Dendritic cell treated with granulocyte-macrophage colony-stimulating factor and Interleukin-4, amounts not matched to agents 40 ng/mL and 50 ng/mL, for 4 days (primary cell): Measurements from ENCODE around the gene CCDC171.
"Not testable (repeated sequence)": the region's sequence is repeated elsewhere in the genome, so short reads cannot be mapped to it uniquely, and the experiment has no call there.

Experiments
- H3K27ac Mint-ChIP-seq: one replicate; pipeline ENCODE4 v1.8.0; 2022; ENCODE audit warnings: mild to moderate bottlenecking, mixed read lengths
- H3K27me3 Mint-ChIP-seq: one replicate; pipeline ENCODE4 v1.8.0; 2022; ENCODE audit warnings: mild to moderate bottlenecking, mixed read lengths
- H3K36me3 Mint-ChIP-seq: one replicate; pipeline ENCODE4 v1.8.0; 2022; ENCODE audit warnings: low read depth, mixed read lengths
- H3K4me1 Mint-ChIP-seq: one replicate; pipeline ENCODE4 v1.8.0; 2022; ENCODE audit warnings: low read depth, mixed read lengths
- H3K4me3 Mint-ChIP-seq: one replicate; pipeline ENCODE4 v1.8.0; 2022; ENCODE audit warnings: mild to moderate bottlenecking, moderate library complexity, mixed read lengths
- H3K9me3 Mint-ChIP-seq: one replicate; pipeline ENCODE4 v1.8.0; 2022; ENCODE audit warnings: mixed read lengths
- intact Hi-C: fragments of 100-400 bp; cut with micrococcal nuclease; formaldehyde crosslinking; loops from one replicate; pipeline ENCODE4 v1.15.0; 2022

The CCDC171 gene

DNA sequence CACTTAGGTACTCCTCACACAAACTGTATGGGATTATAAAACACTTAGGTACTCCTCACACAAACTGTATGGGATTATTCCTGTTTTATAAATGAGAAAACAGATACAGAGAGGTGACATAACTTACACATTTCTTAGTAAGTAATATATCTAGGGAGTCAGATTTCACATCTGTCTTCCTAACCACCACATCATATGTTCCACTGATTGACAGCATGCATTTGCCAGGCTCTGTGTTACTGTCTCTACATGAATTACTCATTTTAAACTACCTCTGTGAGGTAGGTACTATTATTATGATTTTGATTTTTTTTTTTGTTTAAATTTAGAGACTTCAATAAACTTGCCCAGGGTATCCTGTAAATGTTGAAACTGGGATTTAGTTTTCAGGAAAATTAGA lies 232.7 kb downstream of the CCDC171 start:
- intact Hi-C loops, result no loop called here
- no peaks in the 10 kb centered on the region for H3K9me3 Mint-ChIP-seq
- no peak overlapping the region for H3K4me3 Mint-ChIP-seq
- no peaks in the 10 kb centered on the region for H3K36me3 Mint-ChIP-seq
- no peaks in the 10 kb centered on the region for H3K27me3 Mint-ChIP-seq
- H3K27ac Mint-ChIP-seq, result no peak overlapping the region
- no peaks in the 10 kb centered on the region for H3K4me1 Mint-ChIP-seq

DNA sequence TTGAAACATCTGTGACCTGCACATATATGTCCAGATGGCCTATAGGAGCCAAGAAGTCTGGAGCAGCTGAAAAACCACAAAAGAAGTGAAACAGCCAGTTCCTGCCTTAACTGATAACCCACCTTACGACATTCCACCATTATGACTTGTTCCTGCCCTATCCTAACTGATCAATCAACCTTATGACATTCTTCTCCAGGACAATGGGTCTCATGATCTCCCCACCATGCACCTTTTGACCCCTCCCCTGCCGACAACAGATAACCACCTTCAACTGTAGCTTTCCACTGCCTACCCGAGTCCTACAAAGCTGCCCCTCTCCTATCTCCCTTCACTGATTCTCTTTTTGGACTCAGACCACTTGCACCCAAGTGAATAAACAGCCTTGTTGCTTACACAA lies 233.8 kb downstream of the CCDC171 start:
- intact Hi-C loops, result no loop called here
- Mint-ChIP-seq H3K4me3 (no peak overlapping the region), H3K9me3 (peaks cover 2% of the 10 kb centered on the region), H3K36me3 (no peaks in the 10 kb centered on the region), H3K27ac (no peak overlapping the region), H3K27me3 (no peaks in the 10 kb centered on the region), H3K4me1 (no peaks in the 10 kb centered on the region)

DNA sequence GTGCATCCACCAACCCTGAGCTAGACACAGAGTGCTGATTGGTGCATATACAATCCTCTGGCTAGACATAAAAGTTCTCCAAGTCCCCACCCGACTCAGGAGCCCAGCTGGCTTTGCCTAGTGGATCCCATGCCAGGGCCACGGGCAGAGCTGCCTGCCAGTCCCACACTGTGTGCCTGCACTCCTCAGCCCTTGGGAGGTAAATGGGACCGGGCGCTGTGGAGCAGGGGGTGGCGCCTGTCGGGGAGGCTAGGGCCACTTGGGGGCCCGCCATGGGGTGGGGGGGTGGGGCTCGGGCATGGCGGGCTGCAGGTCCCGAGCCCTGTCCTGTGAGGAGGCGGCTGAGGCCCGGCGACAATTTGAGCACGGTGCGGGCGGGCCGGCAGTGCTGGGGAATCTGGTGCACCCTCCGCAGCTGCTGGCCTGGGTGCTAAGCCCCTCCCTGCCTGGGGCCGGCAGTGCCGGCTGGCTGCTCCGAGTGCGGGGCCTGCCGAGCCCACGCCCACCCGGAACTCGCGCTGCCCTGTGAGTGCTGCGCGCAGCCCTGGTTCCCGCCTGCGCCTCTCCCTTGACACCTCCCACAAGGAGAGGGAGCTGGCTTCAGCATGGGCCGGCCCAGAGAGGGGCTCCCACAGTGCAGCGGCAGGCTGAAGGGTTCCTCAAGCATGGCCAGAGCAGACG lies 257.5 kb downstream of the CCDC171 start:
- H3K27me3 Mint-ChIP-seq, intact Hi-C loops, H3K4me3 Mint-ChIP-seq, H3K27ac Mint-ChIP-seq, H3K36me3 Mint-ChIP-seq, H3K4me1 Mint-ChIP-seq: not testable (repeated sequence)
- H3K9me3 Mint-ChIP-seq, result peaks cover 56% of the 10 kb centered on the region

- no peaks in the 10 kb centered on the region for H3K36me3 Mint-ChIP-seq
- intact Hi-C loops, result no loop called here
- no peaks in the 10 kb centered on the region for H3K4me1 Mint-ChIP-seq
- no peak overlapping the region for H3K4me3 Mint-ChIP-seq
- no peaks in the 10 kb centered on the region for H3K27me3 Mint-ChIP-seq
- H3K27ac Mint-ChIP-seq, result no peak overlapping the region
- peaks cover 46% of the 10 kb centered on the region for H3K9me3 Mint-ChIP-seq
These were observed 260.2 kb downstream of the CCDC171 start for GRCh38 chr9:15813076-15813475.

DNA sequence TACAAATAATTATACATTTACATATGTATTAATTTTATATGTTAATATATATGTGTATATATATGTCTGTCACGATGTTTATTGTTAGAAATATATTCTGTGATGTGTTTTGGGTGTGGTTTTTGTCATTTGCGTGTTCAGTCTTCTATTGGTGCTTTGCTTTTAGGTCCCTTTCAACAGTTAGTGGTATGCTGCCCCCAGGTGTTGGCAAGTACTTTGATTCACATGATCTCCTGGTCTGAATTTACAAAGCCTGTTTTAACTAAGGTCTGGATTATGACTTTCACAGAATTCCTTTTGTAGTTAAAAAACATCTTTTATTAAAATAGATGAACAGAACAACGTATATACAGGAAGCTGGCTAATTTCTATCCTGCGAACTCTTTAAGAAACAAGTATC lies 271.5 kb downstream of the CCDC171 start:
- intact Hi-C loops, result no loop called here
- Mint-ChIP-seq H3K4me3 (no peak overlapping the region), H3K27me3 (no peaks in the 10 kb centered on the region), H3K4me1 (no peaks in the 10 kb centered on the region), H3K27ac (no peak overlapping the region), H3K9me3 (peaks cover 11% of the 10 kb centered on the region), H3K36me3 (no peaks in the 10 kb centered on the region)

DNA sequence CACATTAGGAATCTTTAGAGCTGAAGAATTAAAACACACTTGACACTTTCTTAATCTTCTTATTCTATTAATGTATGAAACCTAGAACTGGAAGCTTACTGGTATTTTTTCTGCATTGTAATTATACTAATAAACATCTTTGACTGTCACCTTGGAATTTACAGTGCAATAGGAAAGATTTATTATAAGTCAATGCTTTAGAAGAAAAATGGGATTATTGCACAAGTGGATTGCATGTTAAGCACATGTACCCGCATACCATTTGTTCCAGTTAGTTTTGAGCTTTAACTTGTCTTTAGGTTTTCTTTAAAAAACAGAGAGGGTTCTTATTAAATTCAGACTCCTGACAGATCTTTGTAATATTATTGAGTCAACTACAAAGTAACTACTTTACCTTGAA lies 278.5 kb downstream of the CCDC171 start:
- no peaks in the 10 kb centered on the region for H3K4me1 Mint-ChIP-seq
- H3K9me3 Mint-ChIP-seq, result no peaks in the 10 kb centered on the region
- H3K27ac Mint-ChIP-seq, result no peak overlapping the region
- H3K4me3 Mint-ChIP-seq, result no peak overlapping the region
- intact Hi-C loops, result no loop called here
- H3K27me3 Mint-ChIP-seq, result no peaks in the 10 kb centered on the region
- H3K36me3 Mint-ChIP-seq, result no peaks in the 10 kb centered on the region

GRCh38 chr9:15834541-15834940 lies 281.7 kb downstream of the CCDC171 start:
- H3K4me3 Mint-ChIP-seq, result no peak overlapping the region
- no peaks in the 10 kb centered on the region for H3K36me3 Mint-ChIP-seq
- no peaks in the 10 kb centered on the region for H3K9me3 Mint-ChIP-seq
- H3K4me1 Mint-ChIP-seq, result no peaks in the 10 kb centered on the region
- H3K27ac Mint-ChIP-seq, result no peak overlapping the region
- intact Hi-C loops, result no loop called here
- no peaks in the 10 kb centered on the region for H3K27me3 Mint-ChIP-seq

GRCh38 chr9:15837079-15837679 lies 284.3 kb downstream of the CCDC171 start:
- intact Hi-C loops, result no loop called here
- no peak overlapping the region for H3K4me3 Mint-ChIP-seq
- no peaks in the 10 kb centered on the region for H3K4me1 Mint-ChIP-seq
- no peaks in the 10 kb centered on the region for H3K36me3 Mint-ChIP-seq
- H3K27ac Mint-ChIP-seq, result no peak overlapping the region
- H3K9me3 Mint-ChIP-seq, result no peaks in the 10 kb centered on the region
- no peaks in the 10 kb centered on the region for H3K27me3 Mint-ChIP-seq

DNA sequence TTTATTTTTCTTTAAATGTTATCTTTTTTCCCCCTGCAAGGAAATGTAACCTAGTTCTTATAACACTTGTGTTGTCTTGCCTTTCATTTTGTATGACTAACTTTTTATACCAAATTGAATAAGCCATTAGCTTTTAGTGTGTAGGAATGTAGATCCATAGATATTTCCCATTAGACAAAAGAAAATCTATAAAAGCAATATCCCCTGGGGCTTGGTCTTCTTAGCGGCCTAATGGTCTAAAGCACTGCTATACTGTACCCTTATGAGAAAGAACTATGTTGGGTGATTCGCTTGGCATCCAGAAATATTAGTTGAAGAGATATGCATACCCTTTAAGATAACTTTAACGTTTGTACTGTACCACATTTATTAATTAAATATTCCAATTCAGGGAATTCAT lies 289.2 kb downstream of the CCDC171 start:
- no peaks in the 10 kb centered on the region for H3K4me1 Mint-ChIP-seq
- H3K9me3 Mint-ChIP-seq, result no peaks in the 10 kb centered on the region
- H3K27me3 Mint-ChIP-seq, result no peaks in the 10 kb centered on the region
- no peaks in the 10 kb centered on the region for H3K36me3 Mint-ChIP-seq
- no peak overlapping the region for H3K4me3 Mint-ChIP-seq
- no peak overlapping the region for H3K27ac Mint-ChIP-seq
- intact Hi-C loops, result no loop called here

DNA sequence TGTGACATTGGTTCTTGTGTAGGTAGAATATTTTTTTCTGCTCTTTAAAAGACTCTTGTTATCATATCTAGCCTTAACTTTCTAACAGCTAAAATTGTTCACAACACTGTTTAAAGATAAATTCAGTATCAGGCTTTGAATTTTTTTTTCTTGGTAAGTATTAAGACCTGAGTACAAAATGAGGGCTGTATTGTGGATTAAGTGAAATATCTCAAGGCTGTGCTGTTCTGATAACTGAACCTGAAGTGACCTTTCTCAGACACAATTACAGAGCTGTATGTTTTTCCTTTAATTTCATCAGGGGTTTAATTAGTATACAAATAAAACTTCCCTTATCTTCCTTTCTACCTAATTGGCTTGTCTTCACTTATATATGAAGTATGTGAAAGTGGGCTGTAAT lies 290.5 kb downstream of the CCDC171 start:
- intact Hi-C loops, result no loop called here
- Mint-ChIP-seq H3K4me1 (no peaks in the 10 kb centered on the region), H3K27ac (no peak overlapping the region), H3K4me3 (no peak overlapping the region), H3K27me3 (no peaks in the 10 kb centered on the region), H3K9me3 (no peaks in the 10 kb centered on the region), H3K36me3 (no peaks in the 10 kb centered on the region)

DNA sequence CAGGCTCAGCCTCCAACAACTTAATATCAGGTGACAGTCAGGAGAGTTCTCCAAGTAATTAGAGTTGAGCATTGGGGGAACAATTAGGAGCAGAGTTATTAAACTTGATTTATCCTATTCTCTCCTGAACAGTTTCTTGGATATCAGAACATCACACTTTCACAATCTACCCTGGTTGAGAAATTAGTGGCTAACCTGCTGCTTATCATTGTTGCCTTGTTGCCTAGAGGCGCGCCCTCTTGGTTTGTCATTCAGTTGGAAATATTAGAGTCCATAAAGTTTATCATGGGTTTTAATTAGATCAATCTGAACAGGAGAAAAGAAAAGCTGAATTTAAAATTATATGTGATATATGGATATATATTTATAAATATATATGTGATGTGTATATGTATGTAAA lies 291.1 kb downstream of the CCDC171 start:
- Mint-ChIP-seq H3K9me3 (no peaks in the 10 kb centered on the region), H3K27me3 (no peaks in the 10 kb centered on the region), H3K36me3 (no peaks in the 10 kb centered on the region), H3K27ac (no peak overlapping the region), H3K4me3 (no peak overlapping the region), H3K4me1 (no peaks in the 10 kb centered on the region)
- intact Hi-C loops, result no loop called here

- Mint-ChIP-seq H3K27ac (no peak overlapping the region), H3K9me3 (no peaks in the 10 kb centered on the region), H3K36me3 (no peaks in the 10 kb centered on the region), H3K27me3 (no peaks in the 10 kb centered on the region), H3K4me3 (no peak overlapping the region), H3K4me1 (no peaks in the 10 kb centered on the region)
- intact Hi-C loops, result no loop called here
These were observed 293.8 kb downstream of the CCDC171 start for GRCh38 chr9:15846611-15847010.

GRCh38 chr9:15849871-15850270 lies 297.0 kb downstream of the CCDC171 start:
- H3K4me3 Mint-ChIP-seq, result no peak overlapping the region

DNA sequence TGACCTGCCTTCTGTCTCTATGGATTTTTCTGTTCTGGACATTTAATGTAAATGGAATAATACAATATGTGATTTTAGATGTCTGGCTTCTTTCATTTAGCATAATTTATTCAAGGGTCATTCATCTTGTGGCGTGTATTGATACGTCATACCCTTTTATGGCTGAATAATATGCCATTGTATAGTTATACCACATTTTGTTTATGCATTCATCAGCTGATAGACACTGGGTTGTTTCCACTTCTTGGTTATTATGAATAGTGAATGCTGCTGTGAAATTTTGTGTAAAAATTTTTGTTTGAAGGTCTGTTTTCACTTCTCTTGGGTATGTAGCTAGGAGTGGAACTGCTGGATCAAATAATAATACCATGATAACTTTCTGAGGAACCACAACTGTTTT lies 298.9 kb downstream of the CCDC171 start:
- Mint-ChIP-seq H3K4me1 (no peaks in the 10 kb centered on the region), H3K4me3 (no peak overlapping the region), H3K36me3 (no peaks in the 10 kb centered on the region), H3K27ac (no peak overlapping the region), H3K9me3 (no peaks in the 10 kb centered on the region), H3K27me3 (no peaks in the 10 kb centered on the region)
- intact Hi-C loops, result no loop called here

More at GRCh38 chr9:15849871-15850270, 297.0 kb downstream of the CCDC171 start:
- intact Hi-C loops, result no loop called here
- Mint-ChIP-seq H3K27ac (no peak overlapping the region), H3K36me3 (no peaks in the 10 kb centered on the region), H3K4me1 (no peaks in the 10 kb centered on the region), H3K9me3 (no peaks in the 10 kb centered on the region), H3K27me3 (no peaks in the 10 kb centered on the region)

- Mint-ChIP-seq H3K4me3 (no peak overlapping the region), H3K36me3 (no peaks in the 10 kb centered on the region), H3K4me1 (no peaks in the 10 kb centered on the region), H3K27me3 (no peaks in the 10 kb centered on the region), H3K9me3 (no peaks in the 10 kb centered on the region), H3K27ac (no peak overlapping the region)
- intact Hi-C loops, result no loop called here
These were observed 303.7 kb downstream of the CCDC171 start for GRCh38 chr9:15856591-15856990.
